Activated naive CD4-positive, alpha-beta T cell treated with anti-CD3 and anti-CD28 coated beads, Interleukin-2, amount 50 U/mL, for 72 hours (primary cell): ENCODE results near the gene RACK1. TPM values are rescaled to one million over a fixed set of nuclear protein-coding genes. Genes with fewer than 3 reads are reported as not detected.

ENCODE experiments used
- total RNA-seq, 2 donors: library from RNA; stranded (reverse); gene quantifications; one replicate each; pipeline ENCODE4 v1.2.3, GENCODE V29; 2022

RACK1 gene
- total RNA-seq, 2 donors from 2014 or later, result 2,392 to 2,665 TPM

Other genes with a start within 250 kb of the RACK1 start
- under 1 TPM in 1 of 2 donors, not detected in 1; 0.41 TPM for gene BTNL9, start 203.6 kb downstream of the RACK1 start, total RNA-seq
- not detected for gene OR2V1, start 112.7 kb downstream of the RACK1 start, total RNA-seq
- gene OR2V2, start 96.3 kb downstream of the RACK1 start, total RNA-seq, result not detected
- 1 to 10 TPM; 4.8 to 7.0 TPM for gene TRIM7, start 38.7 kb downstream of the RACK1 start, total RNA-seq
- gene TRIM41, start 20.6 kb downstream of the RACK1 start, total RNA-seq, result 10 to 100 TPM; 33.1 to 36.4 TPM
- 10 to 100 TPM in 1 of 2 donors, 1 to 10 TPM in 1; 9.3 to 15.6 TPM for gene TRIM52, start 17.2 kb upstream of the RACK1 start, total RNA-seq
- gene OR4F3, start 123.4 kb upstream of the RACK1 start, total RNA-seq, result not detected